T-helper 2 cell treated with Interferon-gamma antibody and Interleukin-4, amounts not matched to agents 5 μg/mL and 100 μg/mL, for 36 hours (primary cell): ENCODE measurements around the gene EIF4G1.

Experiments
- DNase-seq: peaks from one replicate; pipeline ENCODE4 v3.0.0; 2021; ENCODE audit warnings: low spot score
- H3K27ac Mint-ChIP-seq: one replicate; pipeline ENCODE4 v1.8.0; 2021; ENCODE audit warnings: mild to moderate bottlenecking, mixed read lengths
- H3K27me3 Mint-ChIP-seq: one replicate; pipeline ENCODE4 v1.8.0; 2021; ENCODE audit warnings: low read depth, mixed read lengths
- H3K36me3 Mint-ChIP-seq: one replicate; pipeline ENCODE4 v1.8.0; 2021; ENCODE audit warnings: low read depth, mixed read lengths
- H3K4me1 Mint-ChIP-seq: one replicate; pipeline ENCODE4 v1.8.0; 2021; ENCODE audit warnings: low read depth, mixed read lengths
- H3K4me3 Mint-ChIP-seq: one replicate; pipeline ENCODE4 v1.8.0; 2022; ENCODE audit warnings: mild to moderate bottlenecking, moderate library complexity, mixed read lengths
- H3K9me3 Mint-ChIP-seq: one replicate; pipeline ENCODE4 v1.8.0; 2021; ENCODE audit warnings: mixed read lengths

Gene EIF4G1

GRCh38 chr3:184358124-184358767 is 43.8 kb downstream of the EIF4G1 start:
- Mint-ChIP-seq H3K4me1 (peaks cover 8% of the 10 kb centered on the region), H3K36me3 (peaks cover under 1% of the 10 kb centered on the region), H3K27me3 (peaks cover 3% of the 10 kb centered on the region), H3K27ac (no peak overlapping the region), H3K4me3 (no peak overlapping the region), H3K9me3 (no peaks in the 10 kb centered on the region)
- no peak for DNase-seq

- no peak overlapping the region for H3K4me3 Mint-ChIP-seq
- peaks cover 3% of the 10 kb centered on the region for H3K27me3 Mint-ChIP-seq
- H3K36me3 Mint-ChIP-seq = peaks cover 4% of the 10 kb centered on the region
- no peaks in the 10 kb centered on the region for H3K9me3 Mint-ChIP-seq
- no peak overlapping the region for H3K27ac Mint-ChIP-seq
- DNase-seq = no peak
- H3K4me1 Mint-ChIP-seq = peaks cover 8% of the 10 kb centered on the region
These were observed 44.5 kb downstream of the EIF4G1 start for GRCh38 chr3:184358921-184359350.

GRCh38 chr3:184359610-184360009 is 45.2 kb downstream of the EIF4G1 start:
- DNase-seq = no peak
- Mint-ChIP-seq H3K4me3 (peak overlapping the region; percentile 90), H3K4me1 (peaks cover 11% of the 10 kb centered on the region)

GRCh38 chr3:184360070-184360928 is 45.9 kb downstream of the EIF4G1 start:
- Mint-ChIP-seq H3K27ac (peak overlapping the region; percentile 69), H3K27me3 (peaks cover 3% of the 10 kb centered on the region), H3K9me3 (no peaks in the 10 kb centered on the region), H3K4me1 (peaks cover 17% of the 10 kb centered on the region), H3K4me3 (peak overlapping the region; percentile 90), H3K36me3 (peaks cover 13% of the 10 kb centered on the region)
- DNase-seq = no peak

More at GRCh38 chr3:184359610-184360009, 45.2 kb downstream of the EIF4G1 start:
- Mint-ChIP-seq H3K27ac (no peak overlapping the region), H3K9me3 (no peaks in the 10 kb centered on the region), H3K27me3 (peaks cover 3% of the 10 kb centered on the region), H3K36me3 (peaks cover 6% of the 10 kb centered on the region)

- Mint-ChIP-seq H3K4me1 (peaks cover 17% of the 10 kb centered on the region), H3K27me3 (peaks cover 3% of the 10 kb centered on the region), H3K27ac (peak overlapping the region; percentile 69), H3K36me3 (peaks cover 17% of the 10 kb centered on the region), H3K9me3 (no peaks in the 10 kb centered on the region), H3K4me3 (peak overlapping the region; percentile 90)
- DNase-seq = no peak
These were observed 46.6 kb downstream of the EIF4G1 start for GRCh38 chr3:184360929-184361531.

- peak within 1 kb of the TSS; percentile 94 for H3K4me3 Mint-ChIP-seq
- H3K27me3 Mint-ChIP-seq = peaks cover 3% of the 10 kb centered on the region
- H3K27ac Mint-ChIP-seq = peak within 1 kb of the TSS; percentile 98
- DNase-seq = peak; percentile 65
- peaks cover 20% of the 10 kb centered on the region for H3K36me3 Mint-ChIP-seq
- H3K4me1 Mint-ChIP-seq = peaks cover 18% of the 10 kb centered on the region
- no peaks in the 10 kb centered on the region for H3K9me3 Mint-ChIP-seq
These were observed 47.1 kb downstream of the EIF4G1 start, which contains the start of the genes CLCN2 and POLR2H for GRCh38 chr3:184361532-184361931. CLCN2 (minus strand) TSS chr3:184361605; CDS start chr3:184361479, 126 bp downstream. POLR2H (plus strand) TSS chr3:184361710; CDS start chr3:184363493, 1,783 bp downstream.

GRCh38 chr3:184361932-184362667 is 47.7 kb downstream of the EIF4G1 start:
- DNase-seq = peak; percentile 42
- H3K9me3 Mint-ChIP-seq = no peaks in the 10 kb centered on the region
- H3K27ac Mint-ChIP-seq = peak overlapping the region; percentile 98
- peaks cover 20% of the 10 kb centered on the region for H3K4me1 Mint-ChIP-seq
- peaks cover 3% of the 10 kb centered on the region for H3K27me3 Mint-ChIP-seq
- peak overlapping the region; percentile 94 for H3K4me3 Mint-ChIP-seq
- peaks cover 25% of the 10 kb centered on the region for H3K36me3 Mint-ChIP-seq

GRCh38 chr3:184362668-184363546 is 48.5 kb downstream of the EIF4G1 start:
- peak; percentile 98 for DNase-seq
- Mint-ChIP-seq H3K4me3 (peak overlapping the region; percentile 100), H3K27me3 (peaks cover 3% of the 10 kb centered on the region), H3K9me3 (no peaks in the 10 kb centered on the region), H3K27ac (peak overlapping the region; percentile 98), H3K36me3 (peaks cover 32% of the 10 kb centered on the region), H3K4me1 (peaks cover 20% of the 10 kb centered on the region)

DNA sequence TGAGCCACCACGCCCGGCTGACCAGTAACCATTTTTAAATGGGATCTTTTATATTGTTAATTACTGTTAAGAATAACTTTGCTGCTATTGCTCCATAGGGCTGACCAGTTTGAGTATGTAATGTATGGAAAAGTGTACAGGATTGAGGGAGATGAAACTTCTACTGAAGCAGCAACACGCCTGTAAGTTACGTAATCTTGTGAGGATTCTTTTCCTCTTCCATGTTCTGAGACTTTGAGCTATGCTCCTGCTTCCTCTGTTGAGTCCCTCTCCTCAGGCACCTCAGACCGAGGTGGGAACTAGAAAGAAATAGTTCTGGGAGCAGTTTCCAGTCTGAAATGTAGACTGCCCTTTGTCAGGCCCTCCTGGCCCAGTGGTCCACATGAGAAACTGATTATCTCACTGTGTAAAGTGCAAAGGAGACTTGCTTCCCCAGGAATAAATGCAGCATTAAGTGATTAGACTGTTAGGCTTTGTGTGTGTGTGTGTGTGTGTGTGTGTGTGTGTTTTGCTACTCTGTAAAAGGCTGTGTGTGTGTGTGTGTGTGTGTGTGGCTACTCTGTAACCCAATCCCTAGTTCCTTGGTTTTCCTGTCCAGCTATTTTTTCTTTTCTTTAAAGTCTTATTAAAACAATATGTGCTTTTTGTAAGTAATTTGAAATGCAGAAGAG is 52.3 kb downstream of the EIF4G1 start:
- Mint-ChIP-seq H3K27me3 (no peaks in the 10 kb centered on the region), H3K4me1 (peaks cover 18% of the 10 kb centered on the region), H3K9me3 (no peaks in the 10 kb centered on the region), H3K27ac (no peak overlapping the region), H3K36me3 (peaks cover 48% of the 10 kb centered on the region), H3K4me3 (no peak overlapping the region)
- DNase-seq = no peak

DNA sequence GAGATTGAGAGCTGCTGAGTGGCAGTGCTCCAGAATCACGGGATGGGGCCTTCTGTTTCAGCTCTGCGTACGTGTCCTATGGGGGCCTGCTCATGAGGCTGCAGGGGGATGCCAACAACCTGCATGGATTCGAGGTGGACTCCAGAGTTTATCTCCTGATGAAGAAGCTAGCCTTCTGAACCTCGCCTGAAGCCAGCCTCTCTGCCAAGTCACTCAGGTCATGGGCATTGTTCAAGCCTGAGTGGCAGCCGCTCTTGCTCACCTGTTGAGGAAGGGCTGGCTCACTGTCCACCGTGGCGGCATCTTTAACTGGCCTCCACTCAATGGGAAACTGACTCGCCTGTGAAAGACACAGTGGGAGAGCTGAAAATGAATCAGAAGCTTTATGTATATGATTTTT is 53.7 kb downstream of the EIF4G1 start:
- Mint-ChIP-seq H3K9me3 (no peaks in the 10 kb centered on the region), H3K4me3 (no peak overlapping the region), H3K27ac (no peak overlapping the region), H3K27me3 (no peaks in the 10 kb centered on the region), H3K4me1 (peaks cover 19% of the 10 kb centered on the region), H3K36me3 (peaks cover 48% of the 10 kb centered on the region)
- DNase-seq = no peak

DNA sequence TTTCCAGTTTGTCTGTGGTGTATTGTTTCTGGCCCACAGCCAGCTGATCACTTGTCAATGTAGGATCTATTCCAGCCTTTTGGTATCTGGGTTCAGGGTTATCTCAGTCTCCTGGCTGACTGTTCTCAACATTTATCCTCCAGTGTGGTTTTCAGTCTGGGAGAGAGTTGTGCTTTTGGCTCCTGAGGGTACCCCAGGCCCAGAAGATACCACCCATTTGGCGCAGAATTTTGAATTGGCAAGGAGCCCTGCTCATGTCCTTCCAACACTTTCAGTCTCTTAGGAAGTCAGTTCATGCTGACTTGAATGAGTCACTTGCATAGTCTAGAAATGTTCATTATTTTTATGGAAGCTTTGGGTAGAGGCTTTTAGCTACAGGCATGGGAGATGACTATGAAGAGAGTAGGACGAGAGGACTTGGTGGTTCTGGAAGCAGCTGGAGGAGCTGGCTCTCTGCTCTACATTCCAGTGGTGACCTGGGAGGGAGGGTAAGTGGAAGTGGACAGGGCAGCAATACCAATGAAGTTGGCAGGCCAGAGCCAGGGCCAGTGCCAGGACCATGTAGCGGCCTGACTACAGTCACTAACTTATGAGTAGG is 54.3 kb downstream of the EIF4G1 start:
- no peaks in the 10 kb centered on the region for H3K9me3 Mint-ChIP-seq
- H3K27ac Mint-ChIP-seq = no peak overlapping the region
- no peak for DNase-seq
- H3K4me1 Mint-ChIP-seq = peaks cover 17% of the 10 kb centered on the region
- H3K27me3 Mint-ChIP-seq = no peaks in the 10 kb centered on the region
- H3K4me3 Mint-ChIP-seq = no peak overlapping the region
- H3K36me3 Mint-ChIP-seq = peaks cover 44% of the 10 kb centered on the region

DNA sequence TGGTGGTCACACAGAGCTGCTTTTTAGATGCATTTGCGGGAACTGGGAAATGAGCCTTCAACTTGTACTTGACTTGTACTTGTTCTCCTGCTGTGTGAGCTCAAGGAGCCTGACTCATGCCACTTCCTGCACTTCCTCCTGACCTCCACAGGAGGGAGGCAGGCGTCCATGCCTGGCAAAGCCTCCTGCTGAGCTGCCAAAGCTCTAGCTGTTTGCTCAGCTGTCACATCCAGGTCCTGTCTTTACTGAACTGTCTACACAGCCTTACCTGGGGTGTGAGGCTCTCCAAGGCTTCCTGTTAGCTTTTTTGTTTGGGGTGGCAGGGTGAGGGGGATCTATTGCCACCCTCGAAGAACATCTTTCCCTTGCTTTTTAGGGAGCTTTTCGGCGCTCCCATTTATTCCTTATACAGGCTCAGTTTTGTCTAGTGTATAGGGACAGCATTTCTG is 57.2 kb downstream of the EIF4G1 start:
- no peak overlapping the region for H3K27ac Mint-ChIP-seq
- peaks cover 6% of the 10 kb centered on the region for H3K4me1 Mint-ChIP-seq
- H3K9me3 Mint-ChIP-seq = no peaks in the 10 kb centered on the region
- peaks cover 11% of the 10 kb centered on the region for H3K27me3 Mint-ChIP-seq
- DNase-seq = peak; percentile 48
- H3K4me3 Mint-ChIP-seq = no peak overlapping the region
- peaks cover 28% of the 10 kb centered on the region for H3K36me3 Mint-ChIP-seq
